Measurements from ENCODE around the gene CCPG1.

Gene CCPG1

DNA sequence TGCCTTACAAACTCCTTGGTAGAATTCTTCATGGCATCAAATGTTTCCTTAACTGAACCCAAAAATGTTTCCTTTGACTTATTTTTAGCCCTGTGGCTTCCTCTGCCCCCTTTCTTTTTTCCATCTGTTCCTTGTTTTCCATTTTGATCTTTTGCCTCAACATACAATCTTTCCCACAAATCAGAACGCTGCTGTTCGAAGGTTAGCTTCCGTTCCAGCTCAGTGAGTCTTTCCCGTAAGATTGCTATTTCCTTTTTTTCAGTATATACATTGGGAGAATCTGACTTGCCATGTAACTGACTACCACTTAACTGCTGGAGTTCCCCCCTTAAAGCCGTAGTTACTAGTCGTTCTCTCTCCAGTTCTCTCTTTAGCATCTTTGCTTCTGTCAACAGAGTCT is 47.9 kb downstream of the CCPG1 start:
- Histone ChIP-seq H3K4me1 (ENCODE audit: low read length) (no peaks in the 10 kb centered on the region), H3K4me3 (ENCODE audit: low read length) (no peak overlapping the region), H3K27ac (ENCODE audit: low read length) (no peak overlapping the region), H3K9me3 (ENCODE audit: insufficient read depth, low read length) (no peaks in the 10 kb centered on the region), H4K20me1 (ENCODE audit: insufficient read depth, low read length) (no peaks in the 10 kb centered on the region), H3K79me2 (ENCODE audit: low read length) (no peaks in the 10 kb centered on the region), H3K27me3 (ENCODE audit: low read depth, low read length) (no peaks in the 10 kb centered on the region), H2AFZ (ENCODE audit: low read depth, low read length) (no peak overlapping the region), H3K4me2 (ENCODE audit: low read length) (no peak overlapping the region), H3K36me3 (replicated peaks; ENCODE audit: low read depth, low read length) (peaks cover 13% of the 10 kb centered on the region), H3K9ac (ENCODE audit: low read length) (no peak overlapping the region)
- TF ChIP-seq, protein P1, sequence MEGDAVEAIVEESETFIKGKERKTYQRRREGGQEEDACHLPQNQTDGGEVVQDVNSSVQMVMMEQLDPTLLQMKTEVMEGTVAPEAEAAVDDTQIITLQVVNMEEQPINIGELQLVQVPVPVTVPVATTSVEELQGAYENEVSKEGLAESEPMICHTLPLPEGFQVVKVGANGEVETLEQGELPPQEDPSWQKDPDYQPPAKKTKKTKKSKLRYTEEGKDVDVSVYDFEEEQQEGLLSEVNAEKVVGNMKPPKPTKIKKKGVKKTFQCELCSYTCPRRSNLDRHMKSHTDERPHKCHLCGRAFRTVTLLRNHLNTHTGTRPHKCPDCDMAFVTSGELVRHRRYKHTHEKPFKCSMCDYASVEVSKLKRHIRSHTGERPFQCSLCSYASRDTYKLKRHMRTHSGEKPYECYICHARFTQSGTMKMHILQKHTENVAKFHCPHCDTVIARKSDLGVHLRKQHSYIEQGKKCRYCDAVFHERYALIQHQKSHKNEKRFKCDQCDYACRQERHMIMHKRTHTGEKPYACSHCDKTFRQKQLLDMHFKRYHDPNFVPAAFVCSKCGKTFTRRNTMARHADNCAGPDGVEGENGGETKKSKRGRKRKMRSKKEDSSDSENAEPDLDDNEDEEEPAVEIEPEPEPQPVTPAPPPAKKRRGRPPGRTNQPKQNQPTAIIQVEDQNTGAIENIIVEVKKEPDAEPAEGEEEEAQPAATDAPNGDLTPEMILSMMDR (IDR thresholded peaks at IDR 0.05; ENCODE audit: low read depth, low read length): no peak
- TF ChIP-seq EZH2phosphoT487 (IDR thresholded peaks at IDR 0.05; ENCODE audit: low read depth): no peak

DNA sequence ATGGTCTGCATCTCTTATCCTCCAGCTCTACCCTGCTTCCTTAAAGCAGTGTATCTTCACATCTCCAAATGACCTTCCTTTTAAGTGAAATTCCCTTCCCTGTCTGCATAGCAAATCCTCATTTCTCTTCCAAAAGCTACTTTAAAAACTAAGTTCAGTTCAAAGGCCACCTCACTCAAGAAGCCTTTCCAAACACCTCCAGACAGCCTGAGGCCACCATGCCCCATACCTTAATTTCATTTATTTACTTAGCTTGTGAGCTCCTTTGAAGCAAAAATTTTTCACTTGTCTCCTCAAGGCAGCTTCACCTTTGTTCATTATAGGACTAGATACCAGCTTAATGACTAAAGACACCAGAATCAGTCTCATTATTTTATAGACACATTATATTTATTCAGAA is 49.7 kb downstream of the CCPG1 start:
- H3K79me2 ChIP-seq (ENCODE audit: low read length): no peaks in the 10 kb centered on the region
- H3K9me3 ChIP-seq (ENCODE audit: insufficient read depth, low read length): no peaks in the 10 kb centered on the region
- H4K20me1 ChIP-seq (ENCODE audit: insufficient read depth, low read length): no peaks in the 10 kb centered on the region
- H3K27ac ChIP-seq (ENCODE audit: low read length): no peak overlapping the region
- no peak overlapping the region for H2AFZ ChIP-seq (ENCODE audit: low read depth, low read length)
- no peaks in the 10 kb centered on the region for H3K4me1 ChIP-seq (ENCODE audit: low read length)
- TF ChIP-seq, protein P1 (IDR thresholded peaks at IDR 0.05; ENCODE audit: low read depth, low read length): no peak
- TF ChIP-seq EZH2phosphoT487 (IDR thresholded peaks at IDR 0.05; ENCODE audit: low read depth): no peak
- peaks cover 17% of the 10 kb centered on the region for H3K36me3 ChIP-seq (replicated peaks; ENCODE audit: low read depth, low read length)
- H3K4me2 ChIP-seq (ENCODE audit: low read length): no peak overlapping the region
- no peak overlapping the region for H3K9ac ChIP-seq (ENCODE audit: low read length)
- H3K27me3 ChIP-seq (ENCODE audit: low read depth, low read length): no peaks in the 10 kb centered on the region
- no peak overlapping the region for H3K4me3 ChIP-seq (ENCODE audit: low read length)

DNA sequence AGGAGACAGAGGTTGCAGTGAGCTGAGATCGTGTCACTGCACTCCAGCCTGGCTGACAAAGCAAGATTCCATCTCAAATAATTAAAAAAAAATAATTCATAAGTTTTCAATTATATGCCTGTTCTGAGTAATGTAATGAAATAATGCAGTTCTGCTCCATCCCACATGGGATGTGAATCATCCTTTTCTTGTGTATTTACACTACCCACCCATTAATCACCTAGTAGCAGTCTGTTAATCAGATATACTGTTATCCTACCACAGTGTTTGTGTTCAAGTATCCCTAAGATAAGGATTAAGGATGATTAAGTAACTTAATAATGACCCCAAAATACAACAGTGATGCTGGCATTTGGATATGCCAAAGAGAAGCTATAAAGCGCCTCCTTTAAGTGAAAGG is 50.4 kb downstream of the CCPG1 start:
- H4K20me1 ChIP-seq (ENCODE audit: insufficient read depth, low read length): no peaks in the 10 kb centered on the region
- no peak overlapping the region for H3K4me3 ChIP-seq (ENCODE audit: low read length)
- no peaks in the 10 kb centered on the region for H3K9me3 ChIP-seq (ENCODE audit: insufficient read depth, low read length)
- H2AFZ ChIP-seq (ENCODE audit: low read depth, low read length): no peak overlapping the region
- H3K27me3 ChIP-seq (ENCODE audit: low read depth, low read length): no peaks in the 10 kb centered on the region
- H3K27ac ChIP-seq (ENCODE audit: low read length): no peak overlapping the region
- H3K4me1 ChIP-seq (ENCODE audit: low read length): no peaks in the 10 kb centered on the region
- no peaks in the 10 kb centered on the region for H3K79me2 ChIP-seq (ENCODE audit: low read length)
- peaks cover 17% of the 10 kb centered on the region for H3K36me3 ChIP-seq (replicated peaks; ENCODE audit: low read depth, low read length)
- H3K9ac ChIP-seq (ENCODE audit: low read length): no peak overlapping the region
- H3K4me2 ChIP-seq (ENCODE audit: low read length): no peak overlapping the region
- TF ChIP-seq, protein P1 (IDR thresholded peaks at IDR 0.05; ENCODE audit: low read depth, low read length): no peak
- no peak for TF ChIP-seq EZH2phosphoT487 (IDR thresholded peaks at IDR 0.05; ENCODE audit: low read depth)

DNA sequence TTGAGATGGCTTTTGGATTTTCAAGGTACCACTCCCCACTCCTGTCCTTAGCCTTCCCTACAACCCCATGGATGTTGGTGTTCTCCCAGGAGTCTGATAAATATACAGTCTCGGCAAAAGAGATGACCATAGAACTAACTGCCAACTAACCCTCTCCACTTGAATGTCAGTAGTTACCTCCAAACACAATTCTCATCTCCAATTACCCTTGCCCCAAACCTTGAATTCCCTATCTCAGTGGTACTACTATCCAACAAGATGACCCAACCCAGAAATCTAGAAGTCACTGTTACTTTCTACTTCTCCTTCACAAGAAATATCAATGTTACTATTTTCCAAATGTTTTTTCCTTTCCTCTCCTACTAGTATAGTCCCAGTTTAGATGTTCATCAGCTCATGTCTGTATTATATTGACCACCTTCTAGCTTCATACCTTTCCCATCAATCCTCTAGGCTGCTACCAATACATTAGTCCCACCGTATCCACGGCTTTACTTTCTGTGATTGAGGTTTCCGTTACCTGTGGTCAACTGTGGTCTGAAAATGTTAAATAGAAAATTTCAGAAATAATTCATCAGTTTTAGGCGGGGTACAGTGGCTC is 51.1 kb downstream of the CCPG1 start:
- no peak for TF ChIP-seq EZH2phosphoT487 (IDR thresholded peaks at IDR 0.05; ENCODE audit: low read depth)
- TF ChIP-seq, protein P1 (IDR thresholded peaks at IDR 0.05; ENCODE audit: low read depth, low read length): no peak
- no peak overlapping the region for H3K4me3 ChIP-seq (ENCODE audit: low read length)
- peaks cover 17% of the 10 kb centered on the region for H3K36me3 ChIP-seq (replicated peaks; ENCODE audit: low read depth, low read length)

More for the DNA sequence above, 51.1 kb downstream of the CCPG1 start:
- no peaks in the 10 kb centered on the region for H3K79me2 ChIP-seq (ENCODE audit: low read length)
- no peak overlapping the region for H3K4me2 ChIP-seq (ENCODE audit: low read length)
- H2AFZ ChIP-seq (ENCODE audit: low read depth, low read length): no peak overlapping the region
- H3K4me1 ChIP-seq (ENCODE audit: low read length): no peaks in the 10 kb centered on the region
- H3K9me3 ChIP-seq (ENCODE audit: insufficient read depth, low read length): no peaks in the 10 kb centered on the region
- no peak overlapping the region for H3K27ac ChIP-seq (ENCODE audit: low read length)
- no peaks in the 10 kb centered on the region for H4K20me1 ChIP-seq (ENCODE audit: insufficient read depth, low read length)
- no peak overlapping the region for H3K9ac ChIP-seq (ENCODE audit: low read length)
- no peaks in the 10 kb centered on the region for H3K27me3 ChIP-seq (ENCODE audit: low read depth, low read length)

Data from OCI-LY3 (cell line).